Left renal pelvis (tissue), 4 donors: ENCODE data around the gene ZNF493. TPM values are rescaled to one million over a fixed set of nuclear protein-coding genes. Genes with fewer than 3 reads are reported as not detected.

Experiments used
- DNase-seq, 4 donors: peaks; one replicate each; pipeline ENCODE4 v3.0.0-alpha.2; 2013; ENCODE audit warnings: low read depth in 4 of 4, low spot score in 3 of 4
- polyA plus RNA-seq, 4 donors: library from polyadenylated mRNA; unstranded; fragments of 120-200 nt; gene quantifications; one replicate each; pipeline ENCODE4 v1.2.1, GENCODE V29; 2013; ENCODE audit not compliant: insufficient read length in 4 of 4

The ZNF493 gene
- 10 to 100 TPM; 20.2 to 28.4 (median 23.4) TPM for polyA plus RNA-seq

GRCh38 chr19:21396893-21397572, at the start of gene ZNF493:
Gene ZNF493, plus strand, starts transcription at chr19:21397133. Its CDS starts 105 bp downstream, at chr19:21397238.
- peak; percentile 85 to 94 (median 92) for DNase-seq

DNA sequence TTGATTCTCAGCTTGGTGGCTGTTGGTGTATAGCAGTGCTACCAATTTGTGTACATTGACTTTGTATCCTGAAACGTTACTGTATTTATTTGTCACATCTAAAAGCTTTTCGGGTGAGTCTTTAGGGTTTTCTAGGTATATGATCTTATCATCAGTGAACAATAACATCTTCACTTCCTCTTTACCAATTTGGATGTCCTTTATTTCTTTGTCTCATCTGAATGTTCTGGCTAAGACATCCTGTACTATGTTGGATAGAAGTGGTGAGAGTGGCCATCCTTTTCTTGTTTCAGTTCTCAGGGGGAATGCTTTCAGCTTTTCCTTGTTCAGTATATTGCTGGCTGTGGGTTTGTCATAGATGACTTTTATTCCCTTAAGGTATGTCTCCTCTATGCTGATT, 44.1 kb upstream of the ZNF493 start:
- DNase-seq, result no peak

GRCh38 chr19:21358768-21359451, 38.0 kb upstream of the ZNF493 start, which contains the start of gene ZNF738:
Gene ZNF738, plus strand, starts transcription at chr19:21359000. Its CDS starts 141 bp downstream, at chr19:21359141.
- peak; percentile 89 to 96 (median 92) for DNase-seq

GRCh38 chr19:21362291-21362690, 34.6 kb upstream of the ZNF493 start:
- DNase-seq, result no peak

- DNase-seq, result no peak
Observed at GRCh38 chr19:21383980-21384582, 12.9 kb upstream of the ZNF493 start.

DNA sequence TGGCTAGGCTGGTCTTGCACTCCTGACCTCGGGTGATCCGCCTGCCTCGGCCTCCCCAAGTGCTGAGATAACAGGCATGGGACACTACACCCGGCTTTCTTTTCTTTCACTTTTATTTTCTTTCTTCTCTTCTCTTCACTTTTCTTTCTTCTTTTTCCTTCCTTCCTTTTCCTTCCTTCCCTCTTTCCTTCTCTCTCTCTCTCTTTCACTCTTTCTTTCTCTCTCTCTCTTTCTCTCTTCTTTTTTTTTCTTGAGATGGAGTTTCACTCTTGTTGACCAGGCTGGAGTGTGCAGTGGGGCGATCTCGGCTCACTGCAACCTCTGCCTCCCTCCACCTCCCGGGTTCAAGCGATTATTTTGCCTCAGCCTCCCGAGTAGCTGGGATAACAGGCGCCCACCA, 812 bp upstream of the ZNF493 start:
- no peak for DNase-seq

GRCh38 chr19:21398851-21399250, 1.9 kb downstream of the ZNF493 start:
- no peak for DNase-seq

DNA sequence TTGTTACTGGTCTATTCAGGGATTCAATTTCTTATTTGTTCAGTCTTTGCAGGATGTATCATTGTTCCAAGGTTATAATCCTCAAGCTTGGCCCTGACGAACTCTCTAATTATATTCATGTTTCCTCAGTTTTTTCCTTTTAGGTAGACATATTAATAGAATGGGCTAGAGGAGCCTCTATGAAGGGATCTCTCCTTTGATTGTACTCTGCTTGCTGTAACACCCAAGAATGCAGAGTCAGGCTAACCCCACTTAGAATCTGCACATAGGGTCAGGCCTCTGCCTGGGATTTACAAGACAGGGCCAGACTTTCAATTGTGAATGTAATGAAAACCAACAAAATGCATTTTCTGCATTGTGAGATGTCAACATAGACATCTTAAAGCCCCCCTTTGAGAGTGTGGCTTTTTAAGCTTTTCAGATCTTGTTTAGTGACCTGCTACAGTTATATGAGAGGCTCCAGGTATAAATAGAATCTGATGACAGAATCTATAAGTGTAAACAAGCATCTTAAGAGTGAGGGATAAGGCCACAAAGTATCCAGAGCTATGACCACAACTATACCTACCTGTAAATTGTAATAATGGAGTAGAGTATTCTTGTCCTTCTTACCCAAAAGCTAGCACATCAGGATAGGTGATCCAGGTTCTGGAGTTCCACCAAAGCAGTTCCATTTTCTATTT, 5.5 kb downstream of the ZNF493 start:
- no peak for DNase-seq

GRCh38 chr19:21410166-21410565, 13.2 kb downstream of the ZNF493 start:
- DNase-seq, result no peak

- DNase-seq, result no peak
Observed at GRCh38 chr19:21422244-21422643, 25.3 kb downstream of the ZNF493 start.

- no peak for DNase-seq
Observed at GRCh38 chr19:21423057-21424041, 26.4 kb downstream of the ZNF493 start.

- DNase-seq, result no peak
Observed at GRCh38 chr19:21430675-21431074, 33.7 kb downstream of the ZNF493 start.

DNA sequence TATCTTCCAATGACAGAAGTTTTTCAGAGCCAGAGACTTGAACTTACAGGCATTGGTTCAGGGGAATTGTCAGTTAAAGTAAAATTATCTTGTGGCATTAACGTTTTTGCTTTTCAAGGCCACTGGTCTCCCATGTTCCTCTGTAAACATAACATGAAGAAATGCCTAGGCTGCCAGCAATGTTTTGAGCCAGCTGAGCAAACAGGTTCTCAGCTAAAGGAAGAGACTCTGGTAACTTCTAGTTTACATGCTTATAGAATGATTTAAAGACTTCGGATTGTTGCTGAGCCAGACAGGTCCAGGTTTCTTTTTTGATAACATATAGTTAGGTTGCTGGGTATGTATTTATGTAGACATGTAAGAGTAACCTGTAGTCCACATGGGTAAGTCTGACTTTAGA, 35.7 kb downstream of the ZNF493 start:
- no peak for DNase-seq

GRCh38 chr19:21434516-21434915, 37.6 kb downstream of the ZNF493 start:
- no peak for DNase-seq

DNA sequence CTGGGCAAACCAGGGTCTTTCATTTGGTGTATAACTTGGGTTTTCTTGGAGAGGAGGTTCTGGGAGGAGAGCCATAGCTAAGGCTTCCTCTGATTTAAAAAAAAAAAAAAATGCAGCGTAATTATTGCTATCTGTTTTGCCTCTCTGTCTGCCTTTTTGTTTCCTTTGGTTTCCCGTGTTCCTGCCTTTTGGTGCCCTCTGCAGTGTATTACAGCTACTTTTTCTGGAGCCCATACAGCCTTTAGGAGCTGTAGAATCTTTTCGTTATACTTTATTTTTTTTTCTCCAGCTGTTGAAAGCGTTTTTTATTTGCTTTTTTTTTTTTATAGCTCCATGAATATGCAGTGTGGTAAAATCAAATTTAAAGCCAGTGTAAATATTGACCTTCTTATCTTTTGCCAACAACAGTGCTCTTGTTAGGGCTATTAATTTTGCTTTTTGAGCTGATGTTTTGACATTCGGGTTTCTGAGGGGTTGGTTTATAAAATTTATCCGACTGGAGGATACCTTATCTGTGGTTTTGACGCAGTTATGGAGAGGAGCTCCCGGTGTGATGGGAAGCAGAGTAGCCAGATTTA, 38.1 kb downstream of the ZNF493 start:
- DNase-seq, result no peak

- no peak for DNase-seq
Observed at GRCh38 chr19:21439201-21439751, 42.3 kb downstream of the ZNF493 start.

DNA sequence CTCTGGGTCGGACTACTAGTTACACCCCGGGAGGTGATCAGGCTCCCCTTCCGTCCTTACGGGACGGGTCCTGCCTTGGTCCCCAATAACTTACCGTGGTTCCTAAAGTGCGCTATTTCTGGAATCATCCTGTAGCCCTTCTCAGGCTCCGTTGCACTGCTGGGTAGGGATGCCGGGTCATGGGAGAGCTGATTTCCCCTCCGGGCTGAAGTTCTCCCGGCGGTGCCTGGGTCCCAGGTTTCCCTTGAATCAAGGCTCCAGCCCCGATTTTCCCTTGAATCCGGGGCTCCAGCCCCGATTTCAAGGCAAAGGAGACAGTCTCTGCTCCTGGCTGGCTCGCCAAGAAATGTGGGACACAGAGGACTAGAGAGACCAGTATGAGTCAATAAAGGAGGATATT, 43.4 kb downstream of the ZNF493 start:
- DNase-seq, result no peak

GRCh38 chr19:21451187-21451586, 54.3 kb downstream of the ZNF493 start:
- no peak for DNase-seq

DNA sequence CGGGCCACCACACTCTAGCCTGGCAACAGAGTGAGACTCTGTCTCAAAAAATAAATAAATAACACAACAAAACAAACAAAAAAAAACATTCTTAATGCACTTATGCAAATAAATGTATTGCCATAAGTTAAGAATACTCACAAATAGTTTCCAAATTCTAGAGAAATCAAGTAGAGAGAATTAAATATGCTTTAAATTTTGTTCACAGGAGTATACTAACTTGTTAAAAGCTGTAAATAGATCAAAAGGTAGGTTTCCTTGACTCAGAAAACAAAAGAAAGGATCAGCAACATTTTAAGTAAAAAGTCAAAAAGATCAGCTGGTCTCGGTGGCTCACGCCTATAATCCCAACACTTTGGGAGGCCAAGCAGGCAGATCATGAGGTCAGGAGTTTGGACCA, 58.0 kb downstream of the ZNF493 start:
- DNase-seq, result no peak
